ENCODE results near the gene DNAJB5. TPM values are rescaled to one million over a fixed set of nuclear protein-coding genes. Genes with fewer than 3 reads are reported as not detected.

Gene DNAJB5
- total RNA-seq, 4 donors from 2014 or later: 2.6 to 7.6 (median 4.7) TPM

DNA sequence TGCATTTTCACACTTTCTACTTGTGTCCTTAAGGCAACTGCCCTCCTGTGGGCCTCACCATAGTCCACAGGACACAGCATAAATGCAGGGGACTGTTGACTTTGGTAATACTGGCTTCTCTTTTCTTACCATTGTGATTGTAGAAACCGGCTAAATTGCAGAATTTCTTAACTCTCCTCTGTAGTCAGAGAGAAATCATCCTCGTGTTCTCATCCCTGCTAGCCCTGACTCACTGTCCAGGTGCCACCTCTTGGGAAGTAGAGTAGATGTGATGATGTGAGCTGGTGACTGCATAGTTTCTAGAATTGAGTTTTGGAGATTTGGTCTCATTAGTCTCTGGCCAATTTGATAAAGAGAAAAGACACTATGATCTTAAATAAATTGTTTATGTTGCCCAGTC, 26.0 kb upstream of the DNAJB5 start:
- H3K36me3 ChIP-seq: no peaks in the 10 kb centered on the region
- no peak overlapping the region for H3K27ac ChIP-seq
- peaks cover 0 to 13% of the 10 kb centered on the region in 2 donors for H3K27me3 ChIP-seq
- peaks cover 0 to under 1% (median under 1%) of the 10 kb centered on the region in 4 donors for H3K4me1 ChIP-seq
- H3K9me3 ChIP-seq: no peaks in the 10 kb centered on the region
- no peak overlapping the region for H3K4me3 ChIP-seq
- no peak for TF ChIP-seq POLR2A (IDR thresholded peaks at IDR 0.05)
- TF ChIP-seq, protein P1, sequence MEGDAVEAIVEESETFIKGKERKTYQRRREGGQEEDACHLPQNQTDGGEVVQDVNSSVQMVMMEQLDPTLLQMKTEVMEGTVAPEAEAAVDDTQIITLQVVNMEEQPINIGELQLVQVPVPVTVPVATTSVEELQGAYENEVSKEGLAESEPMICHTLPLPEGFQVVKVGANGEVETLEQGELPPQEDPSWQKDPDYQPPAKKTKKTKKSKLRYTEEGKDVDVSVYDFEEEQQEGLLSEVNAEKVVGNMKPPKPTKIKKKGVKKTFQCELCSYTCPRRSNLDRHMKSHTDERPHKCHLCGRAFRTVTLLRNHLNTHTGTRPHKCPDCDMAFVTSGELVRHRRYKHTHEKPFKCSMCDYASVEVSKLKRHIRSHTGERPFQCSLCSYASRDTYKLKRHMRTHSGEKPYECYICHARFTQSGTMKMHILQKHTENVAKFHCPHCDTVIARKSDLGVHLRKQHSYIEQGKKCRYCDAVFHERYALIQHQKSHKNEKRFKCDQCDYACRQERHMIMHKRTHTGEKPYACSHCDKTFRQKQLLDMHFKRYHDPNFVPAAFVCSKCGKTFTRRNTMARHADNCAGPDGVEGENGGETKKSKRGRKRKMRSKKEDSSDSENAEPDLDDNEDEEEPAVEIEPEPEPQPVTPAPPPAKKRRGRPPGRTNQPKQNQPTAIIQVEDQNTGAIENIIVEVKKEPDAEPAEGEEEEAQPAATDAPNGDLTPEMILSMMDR (IDR thresholded peaks at IDR 0.05): no peak
- DNase-seq: no peak

DNA sequence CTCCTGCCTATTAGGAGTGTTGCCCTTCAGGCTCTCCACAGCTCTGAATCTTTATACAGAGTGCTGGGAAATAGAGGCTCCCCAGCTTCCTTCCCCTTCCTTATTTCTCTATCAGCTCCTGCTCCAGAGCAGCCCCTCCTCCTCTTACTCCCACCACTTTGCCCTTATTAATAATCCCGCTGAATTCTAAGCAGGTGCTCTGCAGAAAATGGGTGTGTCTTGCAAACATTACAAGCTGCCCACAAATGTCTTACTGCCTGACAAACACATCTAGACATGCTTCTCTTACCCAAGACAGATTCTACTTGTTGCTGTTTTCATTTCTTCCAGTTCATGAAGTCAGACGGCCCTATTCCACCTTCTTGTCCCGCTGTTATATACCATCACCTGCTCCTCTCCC, 25.1 kb upstream of the DNAJB5 start:
- H3K9me3 ChIP-seq: no peaks in the 10 kb centered on the region
- H3K4me3 ChIP-seq: no peak overlapping the region
- H3K4me1 ChIP-seq: no peaks in the 10 kb centered on the region
- DNase-seq: no peak
- peaks cover 0 to 7% of the 10 kb centered on the region in 2 donors for H3K27me3 ChIP-seq
- H3K27ac ChIP-seq: no peak overlapping the region
- H3K36me3 ChIP-seq: no peaks in the 10 kb centered on the region
- TF ChIP-seq POLR2A (IDR thresholded peaks at IDR 0.05): no peak
- TF ChIP-seq, protein P1 (IDR thresholded peaks at IDR 0.05): no peak

DNA sequence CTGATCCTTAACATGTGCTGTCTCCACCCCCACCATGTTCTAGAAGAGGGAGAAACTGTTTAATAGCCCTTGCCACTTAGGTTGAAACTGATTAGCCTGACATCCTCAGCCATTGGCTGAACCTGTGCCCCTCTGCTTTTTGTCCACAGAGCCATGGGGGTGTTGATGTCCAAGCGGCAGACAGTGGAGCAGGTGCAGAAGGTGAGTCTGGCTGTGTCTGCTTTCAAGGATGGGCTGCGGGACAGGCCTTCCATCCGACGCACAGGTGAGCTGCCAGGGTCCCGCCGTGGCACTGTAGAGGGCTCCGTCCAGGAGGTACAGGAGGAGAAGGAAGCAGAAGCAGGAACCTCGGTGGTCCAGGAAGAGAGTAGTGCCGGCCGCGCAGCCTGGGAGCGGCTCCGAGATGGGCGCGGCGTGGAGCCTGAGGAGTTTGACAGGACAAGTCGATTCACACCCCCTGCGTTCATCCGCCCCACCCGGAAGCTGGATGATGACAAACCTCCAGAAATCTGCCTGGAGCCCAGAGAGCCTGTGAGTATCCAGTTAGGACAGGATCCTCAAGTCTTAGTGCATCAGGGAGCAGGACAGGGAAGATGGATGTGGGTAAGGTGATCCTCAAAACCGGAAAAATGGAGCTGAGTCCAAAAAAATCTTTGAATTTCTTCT, 18.3 kb upstream of the DNAJB5 start:
- TF ChIP-seq POLR2A (IDR thresholded peaks at IDR 0.05): no peak
- TF ChIP-seq, protein P1 (IDR thresholded peaks at IDR 0.05): no peak
- Histone ChIP-seq H3K27me3 (peaks cover 0 to under 1% of the 10 kb centered on the region in 2 donors), H3K4me1 (no peaks in the 10 kb centered on the region), H3K27ac (no peak overlapping the region), H3K9me3 (no peaks in the 10 kb centered on the region), H3K4me3 (no peak overlapping the region), H3K36me3 (no peaks in the 10 kb centered on the region)
- no peak for DNase-seq

DNA sequence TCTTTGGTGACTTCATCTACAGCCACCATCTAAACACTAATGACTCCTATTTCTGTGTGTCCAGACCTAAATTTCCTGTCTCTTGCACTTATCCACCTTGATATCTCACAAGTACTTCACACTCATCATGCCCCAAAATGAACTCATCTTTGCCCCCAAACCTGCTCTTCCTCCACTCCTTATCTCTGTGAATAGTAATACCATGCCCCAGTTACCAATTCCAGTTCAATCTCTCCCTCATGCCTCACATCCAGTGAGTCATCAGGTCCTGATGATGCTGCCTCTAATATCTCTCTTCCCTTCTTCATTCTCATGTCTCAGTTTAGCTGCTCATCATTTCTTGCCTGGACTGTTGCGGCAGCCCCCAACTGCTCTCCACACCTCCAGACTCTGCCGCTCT, 14.9 kb upstream of the DNAJB5 start:
- H3K36me3 ChIP-seq: no peaks in the 10 kb centered on the region
- DNase-seq: no peak
- TF ChIP-seq, protein P1 (IDR thresholded peaks at IDR 0.05): no peak
- no peak for TF ChIP-seq POLR2A (IDR thresholded peaks at IDR 0.05)

DNA sequence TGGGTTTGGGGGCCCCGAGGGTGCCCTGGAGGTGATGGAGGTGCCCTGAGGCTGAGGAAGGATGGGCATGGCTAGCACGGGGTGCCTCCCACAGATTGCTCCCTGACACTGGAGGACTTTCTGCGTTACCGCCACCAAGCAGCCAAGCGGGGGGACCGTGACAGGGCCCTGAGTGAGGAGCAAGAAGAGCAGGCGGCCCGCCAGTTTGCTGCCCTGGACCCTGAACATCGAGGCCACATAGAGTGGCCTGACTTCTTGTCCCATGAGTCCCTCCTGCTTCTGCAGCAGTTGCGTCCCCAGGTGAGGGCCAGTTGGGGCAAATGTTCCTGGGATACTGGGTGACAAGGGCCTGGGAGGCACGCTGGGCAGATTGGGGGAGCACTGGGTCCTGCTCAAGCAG, 13.1 kb upstream of the DNAJB5 start:
- no peak overlapping the region for H3K27ac ChIP-seq
- no peaks in the 10 kb centered on the region for H3K9me3 ChIP-seq
- H3K36me3 ChIP-seq: no peaks in the 10 kb centered on the region
- H3K27me3 ChIP-seq: no peaks in the 10 kb centered on the region
- H3K4me3 ChIP-seq: no peak overlapping the region
- TF ChIP-seq, protein P1 (IDR thresholded peaks at IDR 0.05): no peak
- no peak for TF ChIP-seq POLR2A (IDR thresholded peaks at IDR 0.05)
- DNase-seq: no peak
- H3K4me1 ChIP-seq: no peaks in the 10 kb centered on the region

More for the DNA sequence above, 14.9 kb upstream of the DNAJB5 start:
- Histone ChIP-seq H3K27me3 (no peaks in the 10 kb centered on the region), H3K27ac (no peak overlapping the region), H3K4me1 (no peaks in the 10 kb centered on the region), H3K4me3 (no peak overlapping the region), H3K9me3 (no peaks in the 10 kb centered on the region)

Measured in Peyer's patch (tissue), 4 donors.